IPS-18c (cell line): ENCODE measurements around the gene DIP2C.
"Not testable (repeated sequence)": the region's sequence is repeated elsewhere in the genome, so short reads cannot be mapped to it uniquely, and the experiment has no call there.

ENCODE experiments used
- H3K4me3 ChIP-seq: 2 replicates; pipeline ENCODE4 v1.7.0; 2013; ENCODE audit warnings: low read depth, mild to moderate bottlenecking, low read length, moderate library complexity; ENCODE audit not compliant: insufficient read depth
- H3K9me3 ChIP-seq: one replicate; pipeline ENCODE4 v1.6.1; 2013; ENCODE audit warnings: mild to moderate bottlenecking, low read length, moderate library complexity; ENCODE audit not compliant: control insufficient read depth, insufficient read depth

The DIP2C gene

DNA sequence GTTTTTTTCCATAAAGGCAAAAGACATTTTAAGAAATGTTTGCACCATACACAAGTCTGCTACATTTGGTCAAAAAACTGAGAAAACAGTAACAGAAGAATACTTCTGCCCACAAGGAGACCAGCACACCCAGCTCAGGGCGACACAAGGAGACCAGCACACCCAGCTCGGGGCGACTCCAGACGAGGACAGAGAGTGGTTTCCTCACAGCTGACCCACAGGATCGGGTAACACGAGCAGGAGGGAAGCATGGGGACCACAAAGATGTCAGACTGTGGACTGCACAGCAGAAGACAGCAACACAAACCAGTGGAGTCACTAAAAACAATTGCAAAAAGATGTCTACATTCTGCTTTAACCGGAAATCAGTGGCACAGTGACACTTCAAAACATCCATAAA is 237.6 kb downstream of the DIP2C start:
- Histone ChIP-seq H3K4me3 (no peak overlapping the region), H3K9me3 (peaks cover 6% of the 10 kb centered on the region)

DNA sequence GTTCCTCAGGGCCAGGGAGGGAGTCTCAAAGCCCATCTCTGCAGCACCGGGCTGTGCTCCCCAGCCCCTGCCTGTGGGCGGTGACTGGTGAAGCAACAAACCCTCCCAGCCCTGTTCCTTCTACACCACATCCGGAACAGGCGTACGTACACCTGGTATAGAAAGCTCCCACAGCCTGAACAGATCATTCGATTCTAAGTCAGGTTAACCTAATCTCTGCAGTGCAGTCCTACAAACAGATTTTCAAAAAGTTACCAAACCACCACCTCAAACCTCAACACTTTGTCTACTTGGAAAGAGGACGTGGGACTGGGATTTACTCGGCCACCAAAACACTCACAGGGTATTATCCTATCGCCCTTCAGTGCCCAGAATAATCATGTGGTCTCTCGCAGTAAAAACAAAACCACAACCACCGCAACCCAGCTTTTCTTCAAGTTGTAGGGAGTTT is 238.4 kb downstream of the DIP2C start:
- Histone ChIP-seq H3K9me3 (peaks cover 6% of the 10 kb centered on the region), H3K4me3 (no peak overlapping the region)

DNA sequence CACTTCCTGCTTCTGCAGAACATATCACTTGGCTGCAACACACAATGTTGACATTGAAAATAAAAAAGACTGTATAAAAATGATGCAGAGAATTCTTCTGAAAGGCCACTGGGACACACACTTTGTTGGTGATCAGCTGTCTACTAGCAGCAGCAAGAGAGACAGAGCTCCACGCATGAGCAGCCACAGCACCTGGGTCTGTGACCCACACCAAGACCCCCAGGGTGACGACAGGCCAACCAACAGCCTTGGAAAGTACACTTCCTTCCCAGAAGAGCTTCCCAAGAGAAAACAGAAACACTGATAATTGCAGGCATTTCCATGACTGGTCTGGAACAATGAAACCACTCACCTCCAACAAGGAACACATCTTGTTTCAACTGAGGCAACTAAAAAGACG is 239.0 kb downstream of the DIP2C start:
- H3K4me3 ChIP-seq, result no peak overlapping the region
- H3K9me3 ChIP-seq, result peaks cover 6% of the 10 kb centered on the region

DNA sequence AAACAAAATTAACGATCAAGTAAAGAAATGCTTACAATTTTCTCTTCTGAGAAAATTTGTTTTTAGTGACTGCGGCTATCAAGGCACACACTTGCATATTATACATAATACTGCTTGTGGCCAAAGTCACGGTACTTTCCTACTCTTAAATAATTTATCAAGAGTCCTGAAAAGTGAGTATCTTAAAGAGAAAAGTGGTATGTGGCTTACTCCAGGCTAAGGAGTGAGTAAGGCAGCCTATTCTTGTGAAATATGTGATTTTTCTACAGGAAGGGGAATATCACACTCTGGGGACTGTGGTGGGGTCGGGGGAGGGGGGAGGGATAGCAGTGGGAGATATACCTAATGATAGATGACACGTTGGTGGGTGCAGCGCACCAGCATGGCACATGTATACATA is 240.1 kb downstream of the DIP2C start:
- H3K4me3 ChIP-seq, H3K9me3 ChIP-seq: not testable (repeated sequence)

DNA sequence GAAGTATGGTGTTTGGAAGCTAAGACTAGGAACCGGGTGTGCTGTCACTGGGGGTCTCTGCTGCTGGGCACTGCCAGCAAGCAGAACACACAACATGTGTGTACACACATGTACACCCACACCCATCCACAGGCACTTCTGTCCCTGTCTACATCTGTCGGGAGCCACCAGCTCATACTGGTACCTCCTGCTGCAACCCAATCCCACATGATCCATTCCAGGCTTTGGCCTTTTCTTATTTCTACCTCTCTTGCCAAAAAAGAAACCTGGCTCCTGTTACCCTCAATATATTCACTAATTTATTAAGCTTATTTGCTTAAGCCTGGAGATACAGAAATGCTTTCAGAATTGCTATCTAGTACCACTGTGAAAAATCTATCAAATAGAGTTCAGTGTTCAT is 246.0 kb downstream of the DIP2C start:
- Histone ChIP-seq H3K9me3 (no peaks in the 10 kb centered on the region), H3K4me3 (no peak overlapping the region)

DNA sequence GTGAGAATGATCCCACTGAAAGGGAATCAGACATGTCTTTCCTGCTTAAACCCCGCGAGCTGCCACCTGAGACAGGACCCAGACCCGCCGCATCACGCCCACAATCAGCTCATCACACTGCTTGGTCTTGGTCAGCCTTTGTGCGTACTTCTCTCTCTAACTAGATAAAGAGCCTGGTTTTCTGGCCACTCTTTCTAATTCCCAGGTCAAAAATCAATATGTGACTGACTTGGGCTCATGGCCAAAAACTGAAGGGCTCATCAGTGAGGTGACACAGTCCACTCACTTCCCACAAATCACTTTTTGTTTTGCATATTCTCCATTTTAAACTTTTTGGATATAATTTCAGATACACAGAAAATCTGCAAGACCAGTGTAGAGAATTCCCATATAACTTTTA is 247.3 kb downstream of the DIP2C start:
- H3K9me3 ChIP-seq, result no peaks in the 10 kb centered on the region
- no peak overlapping the region for H3K4me3 ChIP-seq

DNA sequence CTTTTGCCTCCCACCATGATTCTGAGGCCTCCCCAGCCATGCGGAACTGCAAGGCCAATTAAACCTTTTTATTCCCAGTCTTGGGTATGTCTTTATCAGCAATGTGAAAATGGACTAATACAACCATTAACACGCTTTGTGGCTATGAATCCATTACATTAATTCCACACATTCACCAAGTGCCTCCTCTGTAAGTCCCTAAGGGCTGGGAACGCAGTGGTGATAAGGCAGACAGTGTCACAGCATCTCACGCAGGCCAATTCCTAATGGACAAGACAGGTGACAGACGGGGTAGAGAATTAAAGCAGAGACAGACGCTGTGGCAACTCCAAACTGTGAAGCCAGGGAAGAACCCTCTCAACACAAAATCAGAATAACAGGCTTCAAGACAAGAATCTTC is 247.8 kb downstream of the DIP2C start:
- Histone ChIP-seq H3K4me3 (no peak overlapping the region), H3K9me3 (no peaks in the 10 kb centered on the region)

DNA sequence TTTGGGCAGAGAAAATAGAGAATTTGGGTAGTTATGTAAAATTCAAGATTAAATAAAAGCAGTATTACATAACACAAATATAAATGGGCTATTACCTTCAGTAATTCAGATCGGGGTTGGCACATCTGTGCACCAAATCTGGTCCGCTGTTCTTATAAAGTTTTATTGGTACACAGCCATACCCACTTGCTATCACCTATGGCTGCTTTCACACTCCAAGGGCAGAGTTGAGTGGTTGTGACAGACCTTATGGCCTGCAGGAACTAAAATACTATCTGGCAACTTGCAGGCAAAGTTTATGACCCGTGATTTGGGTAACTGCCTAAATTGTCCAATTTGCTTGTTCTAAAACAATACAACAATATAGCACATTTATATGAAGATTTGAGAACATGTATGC is 249.3 kb downstream of the DIP2C start:
- Histone ChIP-seq H3K4me3 (no peak overlapping the region), H3K9me3 (peaks cover 2% of the 10 kb centered on the region)

DNA sequence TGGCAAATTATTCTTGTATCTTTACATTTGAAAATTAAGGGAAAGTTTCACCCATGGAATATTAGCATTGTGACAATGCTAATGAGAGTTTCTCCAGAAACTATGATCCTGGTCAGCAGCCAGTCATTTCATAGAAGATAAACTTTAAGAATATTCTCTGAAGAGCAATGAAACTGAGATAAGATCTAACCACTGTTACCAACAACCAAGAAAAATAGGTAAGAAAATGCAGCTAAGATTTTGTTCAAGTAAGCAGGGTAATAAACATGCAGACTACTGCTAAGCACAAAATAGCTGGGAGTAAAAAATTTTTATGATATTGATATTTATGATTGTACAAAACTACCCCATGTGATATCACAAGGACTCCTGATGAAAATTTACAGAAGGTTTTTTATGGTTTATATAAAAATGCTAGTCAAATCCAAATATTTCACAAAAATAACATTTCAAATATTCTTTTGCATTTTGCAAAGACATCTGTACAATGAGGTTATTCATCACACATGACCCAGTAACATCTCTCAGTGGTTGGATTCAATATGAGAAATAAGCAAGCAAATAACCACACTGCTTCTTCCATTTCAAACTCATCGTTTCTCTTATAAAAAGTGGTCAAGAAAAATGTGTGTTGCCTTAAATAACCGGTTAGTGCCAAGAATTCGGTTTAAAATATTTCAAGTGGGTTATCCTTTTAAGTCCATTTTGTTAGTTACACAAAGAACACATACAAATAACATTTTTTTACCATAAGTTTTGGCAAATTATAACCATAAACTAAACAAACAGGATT is 251.6 kb downstream of the DIP2C start:
- Histone ChIP-seq H3K9me3 (peaks cover 2% of the 10 kb centered on the region), H3K4me3 (no peak overlapping the region)

DNA sequence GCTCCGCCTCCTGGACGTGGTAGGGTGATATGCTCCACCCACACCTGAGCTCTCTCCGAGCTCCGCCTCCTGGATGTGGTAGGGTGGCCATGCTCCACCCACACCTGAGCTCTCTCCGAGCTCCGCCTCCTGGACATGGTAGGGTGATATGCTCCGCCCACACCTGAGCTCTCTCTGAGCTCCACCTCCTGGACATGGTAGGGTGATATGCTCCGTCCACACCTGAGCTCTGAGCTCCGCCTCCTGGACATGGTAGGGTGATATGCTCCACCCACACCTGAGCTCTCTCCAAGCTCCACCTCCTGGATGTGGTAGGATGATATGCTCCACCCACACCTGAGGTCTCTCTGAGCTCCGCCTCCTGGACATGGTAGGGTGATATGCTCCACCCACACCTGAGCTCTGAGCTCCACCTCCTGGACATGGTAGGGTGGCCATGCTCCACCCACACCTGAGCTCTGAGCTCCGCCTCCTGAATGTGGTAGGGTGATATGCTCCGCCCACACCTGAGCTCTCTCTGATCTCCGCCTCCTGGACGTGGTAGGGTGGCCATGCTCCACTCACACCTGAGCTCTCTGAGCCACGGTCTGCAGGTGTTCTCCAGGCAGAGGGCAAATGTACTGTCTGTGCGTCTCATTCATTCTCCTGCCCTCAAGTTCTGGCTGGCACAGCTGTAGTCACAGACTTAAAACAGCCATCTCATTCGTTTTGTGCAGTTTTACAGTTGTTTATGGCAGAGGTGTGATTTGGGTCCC is 252.4 kb downstream of the DIP2C start:
- peaks cover 2% of the 10 kb centered on the region for H3K9me3 ChIP-seq
- no peak overlapping the region for H3K4me3 ChIP-seq

DNA sequence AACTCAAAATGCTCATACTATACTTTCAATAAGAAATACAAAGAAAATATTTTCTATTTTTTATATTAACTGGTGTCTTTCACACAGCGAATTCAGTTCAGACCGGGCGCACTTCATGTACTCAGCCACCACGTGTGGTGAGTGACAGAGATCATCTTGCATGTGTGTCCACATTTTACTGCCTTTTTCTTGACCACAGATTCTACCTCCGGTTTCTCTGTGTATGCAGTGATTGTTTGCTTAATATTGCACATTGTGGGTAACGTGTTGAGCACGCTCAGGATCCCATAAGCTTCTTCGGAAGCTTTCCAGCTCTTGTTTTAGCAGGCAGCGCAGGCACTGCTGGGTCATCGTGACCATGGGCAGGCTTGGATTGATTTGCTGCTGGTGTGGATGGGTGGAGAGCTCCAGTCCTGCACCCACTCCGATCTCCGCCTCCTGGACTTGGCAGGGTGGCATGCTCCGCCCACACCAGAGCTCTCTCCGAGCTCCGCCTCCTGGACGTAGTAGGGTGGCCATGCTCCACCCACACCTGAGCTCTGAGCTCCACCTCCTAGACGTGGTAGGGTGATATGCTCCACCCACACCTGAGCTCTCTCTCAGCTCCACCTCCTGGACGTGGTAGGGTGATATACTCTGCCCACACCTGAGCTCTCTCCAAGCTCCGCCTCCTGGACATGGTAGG is 253.3 kb downstream of the DIP2C start:
- Histone ChIP-seq H3K9me3 (peaks cover 2% of the 10 kb centered on the region), H3K4me3 (no peak overlapping the region)

DNA sequence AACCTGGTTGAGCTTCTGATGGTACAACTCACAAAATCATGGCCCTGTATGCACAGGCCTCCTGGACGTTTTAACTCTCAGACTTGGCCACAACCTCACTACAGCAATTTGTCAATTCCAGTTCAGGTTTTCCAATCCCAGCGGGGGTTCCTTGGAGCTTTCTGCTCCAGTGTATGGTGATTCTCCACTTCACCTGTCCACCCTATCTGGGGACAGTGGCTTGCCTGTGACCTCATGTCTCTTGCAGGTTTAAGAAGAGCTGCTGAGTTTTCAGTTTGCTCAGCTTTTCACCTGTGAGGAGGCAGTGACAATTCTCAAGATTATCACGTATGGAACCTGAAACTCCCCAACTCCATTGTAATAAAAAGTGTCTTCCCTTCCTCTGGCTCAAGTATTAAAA is 254.1 kb downstream of the DIP2C start:
- H3K9me3 ChIP-seq, result peaks cover 2% of the 10 kb centered on the region
- H3K4me3 ChIP-seq, result no peak overlapping the region

DNA sequence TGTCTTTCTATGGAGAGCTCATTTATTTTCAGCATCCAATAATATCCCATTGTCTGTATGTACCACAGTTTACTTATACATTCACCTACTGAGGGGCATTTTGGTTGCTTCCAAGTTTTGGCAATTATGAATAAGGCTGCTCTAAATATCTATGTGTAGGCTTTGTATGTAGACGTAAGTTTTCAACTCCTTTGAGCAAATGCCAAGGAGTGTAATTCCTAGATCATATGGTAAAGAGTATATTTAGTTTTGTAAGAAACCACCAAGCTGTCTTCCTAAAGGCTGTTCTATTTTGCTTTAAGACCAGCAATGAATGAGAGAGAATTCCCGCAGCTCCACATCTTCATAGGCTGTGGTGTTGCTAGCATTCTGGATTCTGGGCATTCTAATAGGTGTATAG is 259.8 kb downstream of the DIP2C start:
- H3K4me3 ChIP-seq, result no peak overlapping the region
- H3K9me3 ChIP-seq, result no peaks in the 10 kb centered on the region

DNA sequence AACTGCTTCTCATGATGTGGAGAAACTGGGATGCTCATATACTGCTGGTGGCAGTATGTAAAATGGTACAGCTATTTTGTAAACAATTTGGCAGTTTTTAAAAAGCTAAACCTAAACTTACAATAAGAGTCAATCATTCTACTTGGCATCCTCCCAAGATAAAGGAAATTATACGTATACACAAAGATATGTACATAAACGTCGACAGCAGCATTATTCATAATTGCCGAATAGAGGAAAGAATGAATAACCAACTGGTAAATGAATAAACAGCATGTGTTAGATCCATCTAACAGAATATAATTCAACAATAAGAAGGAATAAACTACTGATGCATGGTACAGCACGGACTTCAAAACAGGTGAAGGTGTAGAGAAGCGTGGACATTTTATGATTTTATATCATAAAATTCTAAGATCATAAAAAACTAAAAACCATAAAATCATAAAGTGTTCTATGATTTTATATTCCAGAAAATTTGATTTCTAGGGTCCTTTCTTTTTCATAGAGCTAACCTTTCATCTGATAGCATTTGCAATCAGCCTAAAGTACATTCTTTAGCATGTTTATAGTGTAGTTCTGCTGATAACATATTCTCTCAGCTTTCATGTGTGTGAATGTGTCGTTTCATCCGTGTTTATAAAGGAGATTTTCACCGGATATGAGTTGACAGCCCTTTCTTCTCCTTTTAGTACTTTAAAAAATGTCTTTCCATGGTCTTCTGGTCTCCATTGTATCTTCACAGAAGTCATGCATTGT is 261.5 kb downstream of the DIP2C start:
- Histone ChIP-seq H3K4me3 (no peak overlapping the region), H3K9me3 (no peaks in the 10 kb centered on the region)

DNA sequence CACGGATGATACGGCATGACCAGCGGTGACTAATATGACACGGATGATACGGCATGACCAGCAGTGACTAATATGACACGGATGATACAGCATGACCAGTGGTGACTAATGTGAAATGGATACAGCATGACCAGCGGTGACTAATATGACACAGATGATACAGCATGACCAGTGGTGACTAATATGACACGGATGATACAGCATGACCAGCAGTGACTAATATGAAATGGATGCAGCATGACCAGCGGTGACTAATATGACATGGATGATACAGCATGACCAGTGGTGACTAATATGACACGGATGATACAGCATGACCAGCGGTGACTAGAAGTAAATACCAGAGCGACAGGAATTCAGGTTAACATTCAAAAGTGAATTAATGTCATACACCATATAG is 264.1 kb downstream of the DIP2C start:
- not testable (repeated sequence) for H3K4me3 ChIP-seq, H3K9me3 ChIP-seq

DNA sequence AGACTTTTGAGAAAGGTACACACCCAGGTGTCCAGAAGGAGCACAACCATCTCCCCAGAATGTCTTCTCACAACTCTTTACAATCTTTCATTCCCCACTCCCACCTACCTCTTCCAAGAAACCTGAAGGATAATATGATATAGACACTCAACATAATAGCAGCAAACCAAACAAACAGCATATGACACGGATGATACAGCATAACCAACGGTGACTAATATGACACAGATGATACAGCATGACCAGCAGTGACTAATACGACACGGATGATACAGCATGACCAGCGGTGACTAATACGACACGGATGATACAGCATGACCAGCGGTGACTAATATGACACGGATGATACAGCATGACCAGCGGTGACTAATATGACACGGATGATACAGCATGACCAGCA is 264.7 kb downstream of the DIP2C start:
- H3K9me3 ChIP-seq, H3K4me3 ChIP-seq: not testable (repeated sequence)

DNA sequence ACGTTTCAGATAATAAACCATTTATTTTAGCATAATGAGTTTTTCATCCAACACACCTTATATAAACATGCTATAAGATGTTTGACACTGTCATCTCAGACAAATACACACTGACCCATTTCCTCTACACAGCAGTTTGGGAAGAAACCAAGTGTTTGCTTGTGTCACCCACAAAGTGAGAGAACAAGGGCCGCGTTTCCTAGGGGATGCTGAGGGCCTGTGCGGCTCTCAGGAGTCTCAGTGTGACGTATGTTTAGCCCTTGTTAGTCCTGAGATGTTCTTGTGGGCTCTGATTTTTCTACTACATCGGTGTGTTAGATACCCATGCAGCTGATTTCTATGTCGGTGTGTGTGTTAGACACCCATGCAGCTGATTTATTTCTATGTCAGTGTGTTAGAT is 266.3 kb downstream of the DIP2C start:
- no peak overlapping the region for H3K4me3 ChIP-seq
- H3K9me3 ChIP-seq, result no peaks in the 10 kb centered on the region
